Raji (cell line): ENCODE measurements around the gene FNDC11.

ENCODE experiments used
- POLR2A ChIP-seq: IDR thresholded peaks from 2 replicates; pipeline ENCODE4 v1.6.1; 2011; ENCODE audit warnings: low read depth, low read length, control low read depth; ENCODE audit not compliant: insufficient read depth

Gene FNDC11

DNA sequence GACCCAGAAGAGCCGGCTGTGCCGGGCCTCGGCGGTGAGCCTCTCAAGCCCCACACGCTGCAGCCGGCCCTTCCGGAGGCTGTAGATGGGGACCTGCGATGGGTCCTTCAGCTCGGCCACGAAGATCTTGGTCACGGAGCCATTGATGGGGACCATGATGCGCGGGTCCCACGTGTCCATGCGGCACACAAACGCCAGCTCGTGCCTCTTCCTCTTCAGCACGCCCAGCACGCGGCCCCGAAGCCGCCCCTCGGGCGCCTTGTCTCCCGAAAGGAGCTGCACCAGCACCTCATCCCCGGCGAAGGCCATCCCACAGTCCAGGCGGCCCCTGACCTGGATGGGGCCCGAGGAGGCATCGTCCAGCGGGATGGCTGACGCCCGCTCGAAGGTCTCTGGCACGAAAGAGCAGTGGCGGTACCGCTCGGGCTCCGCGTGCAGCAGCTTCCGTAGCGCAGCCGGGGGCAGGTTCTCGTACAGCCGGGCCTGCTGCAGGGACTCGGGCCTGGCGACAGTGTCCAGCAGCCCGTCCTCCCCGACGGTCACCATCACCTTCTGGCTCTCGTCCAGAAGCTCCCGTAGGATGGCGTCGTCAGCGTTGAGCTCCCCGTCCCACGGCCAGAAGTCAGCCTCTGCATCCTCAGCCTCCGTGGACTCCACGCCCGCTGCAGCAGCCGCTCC, 11.2 kb downstream of the FNDC11 start:
- no peak for TF ChIP-seq POLR2A

DNA sequence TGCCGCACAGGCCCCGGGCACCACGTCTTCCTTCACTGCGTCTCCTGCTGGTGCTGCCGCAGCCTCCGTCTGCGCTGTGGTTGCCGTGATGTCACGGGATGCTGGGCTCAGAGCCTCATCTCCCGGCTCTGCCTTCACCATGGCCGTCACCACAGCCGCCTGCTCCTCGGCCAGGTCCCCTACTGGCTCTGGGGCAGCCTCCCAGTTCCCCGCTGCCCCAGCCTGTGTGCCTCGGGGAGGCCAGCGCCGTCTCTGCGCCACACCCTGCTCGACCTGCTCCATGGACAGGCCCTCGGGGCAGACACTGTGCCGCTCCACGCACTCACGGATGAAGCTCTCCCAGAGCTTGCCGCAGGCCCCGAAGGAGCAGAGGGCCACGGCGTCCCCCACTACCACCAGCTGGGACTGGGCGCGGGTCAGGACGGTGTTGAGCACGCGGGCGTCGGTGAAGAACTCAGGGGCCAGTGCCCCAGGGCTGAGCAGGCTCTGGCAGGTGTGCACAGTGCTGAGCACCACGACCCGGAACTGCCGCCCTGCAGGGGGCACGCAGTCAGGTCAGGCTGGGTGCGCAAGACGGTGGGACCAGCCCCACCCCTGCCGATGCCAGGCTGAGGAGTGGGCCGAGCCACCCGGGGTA, 11.9 kb downstream of the FNDC11 start:
- TF ChIP-seq POLR2A: no peak

DNA sequence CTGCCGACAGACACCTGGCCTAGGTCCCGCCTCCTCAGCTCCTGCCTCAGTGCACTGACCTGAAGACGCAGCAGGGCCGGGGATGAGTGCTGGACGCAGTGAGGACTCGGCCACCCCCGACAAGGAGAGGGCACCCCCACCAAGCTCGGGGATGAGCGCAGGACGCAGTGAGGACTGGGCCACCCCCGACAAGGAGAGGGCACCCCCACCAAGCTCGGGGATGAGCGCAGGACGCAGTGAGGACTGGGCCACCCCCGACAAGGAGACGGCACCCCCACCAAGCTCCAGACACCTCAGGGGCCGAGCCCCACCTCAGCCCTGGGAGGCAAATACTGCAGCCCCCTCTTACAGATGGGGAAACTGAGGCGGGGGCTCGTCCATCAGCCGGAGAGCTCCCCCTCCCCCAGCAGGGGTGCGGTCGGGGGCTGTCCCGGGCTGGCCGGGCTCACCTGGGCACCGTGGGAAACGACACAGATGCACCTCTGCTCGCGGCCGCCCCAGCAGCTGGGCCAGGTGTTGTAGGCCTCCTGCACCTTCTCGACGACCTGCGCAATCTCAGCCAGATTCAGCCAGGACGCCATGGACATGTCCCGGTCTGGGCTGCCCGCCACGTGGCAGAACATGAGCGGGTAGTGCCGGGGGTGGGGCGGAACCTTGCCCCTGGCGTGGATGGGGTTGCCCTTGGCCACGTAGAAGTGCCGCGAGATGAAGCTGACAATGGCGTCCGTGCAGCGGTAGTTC, 12.6 kb downstream of the FNDC11 start:
- TF ChIP-seq POLR2A: no peak

DNA sequence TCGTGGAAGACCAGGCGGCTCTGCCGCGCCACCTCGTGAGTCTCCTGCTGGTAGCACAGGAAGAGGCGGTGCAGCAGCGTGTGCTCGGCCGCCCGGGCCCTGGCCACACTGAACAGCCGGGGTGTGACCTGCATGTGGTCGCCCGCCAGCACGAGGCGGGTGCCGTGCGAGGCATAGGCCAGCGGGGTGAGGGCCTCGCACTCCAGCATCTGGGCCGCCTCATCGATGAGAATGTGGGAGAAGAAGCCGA, 13.1 kb downstream of the FNDC11 start:
- no peak for TF ChIP-seq POLR2A

DNA sequence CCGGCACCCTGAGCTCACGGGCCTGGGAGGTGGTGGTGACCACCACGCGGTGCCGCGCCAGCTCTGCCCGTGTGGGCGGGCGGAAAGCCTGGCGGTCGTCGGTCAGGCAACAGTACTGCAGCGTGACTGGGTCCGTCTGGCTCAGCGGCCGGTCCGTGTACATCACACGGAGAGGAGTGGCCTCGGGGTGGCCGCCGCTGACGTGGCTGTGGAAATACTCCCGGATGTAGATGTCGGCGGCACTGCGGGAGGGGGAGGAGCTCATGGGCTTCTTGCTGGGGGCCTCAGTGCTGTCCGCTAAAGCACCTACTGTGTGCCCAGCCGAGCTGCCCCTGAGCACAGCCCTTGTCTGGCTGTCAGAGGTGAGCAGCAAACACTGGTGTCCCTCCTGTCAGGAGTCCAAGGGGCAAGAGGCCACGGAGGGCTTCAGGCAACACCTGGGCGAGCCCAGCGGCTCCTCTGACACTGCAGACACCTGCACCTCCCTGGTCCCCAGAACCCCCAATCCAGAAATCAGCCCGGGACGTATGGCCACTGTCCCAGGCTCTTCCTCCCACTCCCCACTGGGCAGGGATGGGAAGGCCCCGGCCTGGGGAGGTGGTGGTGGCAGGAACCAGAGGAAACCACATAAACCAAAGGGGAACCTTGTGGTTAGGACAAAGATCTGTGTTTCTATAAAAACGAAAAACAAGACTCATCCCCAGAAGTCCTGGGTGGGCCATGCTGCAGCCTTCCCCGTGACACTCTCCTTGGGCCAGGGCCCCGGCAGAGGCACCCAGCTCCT, 13.6 kb downstream of the FNDC11 start:
- TF ChIP-seq POLR2A: no peak

DNA sequence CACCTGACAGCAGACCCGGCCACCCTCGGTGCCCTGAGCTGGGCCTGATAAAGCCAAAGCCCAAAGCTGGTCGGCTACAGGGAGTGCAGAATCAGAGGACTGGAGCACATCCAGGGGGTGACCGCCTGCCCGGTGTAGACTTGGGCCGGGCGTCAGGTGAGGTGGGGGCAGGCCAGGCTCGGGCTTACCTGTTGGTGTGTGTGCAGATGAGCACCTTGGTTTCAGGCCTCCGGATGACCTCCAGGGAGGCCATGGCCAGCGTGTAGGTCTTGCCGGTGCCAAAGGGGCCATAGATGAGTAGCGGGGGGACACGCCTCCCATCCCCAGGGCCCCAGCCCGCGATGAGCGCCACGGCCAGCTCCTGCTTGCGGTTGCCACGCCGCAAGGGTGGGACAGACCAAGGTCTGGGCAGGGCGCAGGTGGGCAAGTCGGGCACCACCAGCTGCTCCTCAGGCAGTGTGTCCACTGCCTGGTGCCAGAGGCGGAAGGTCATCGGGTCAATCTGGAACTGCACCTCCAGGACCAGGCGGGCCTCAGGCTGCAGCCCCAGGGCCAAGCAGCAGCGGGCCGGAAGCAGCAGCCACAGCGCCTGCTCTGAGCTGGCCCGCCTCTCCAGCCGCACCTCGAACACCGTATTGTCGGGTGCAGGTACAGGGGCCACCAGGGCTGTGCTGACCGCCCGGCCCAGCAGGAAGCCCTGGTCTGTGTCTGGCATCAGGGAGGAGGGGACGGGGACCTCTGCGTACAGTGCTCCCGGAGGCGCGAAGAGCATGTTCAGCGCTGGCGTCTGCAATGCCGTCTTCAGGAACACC, 14.4 kb downstream of the FNDC11 start:
- no peak for TF ChIP-seq POLR2A

DNA sequence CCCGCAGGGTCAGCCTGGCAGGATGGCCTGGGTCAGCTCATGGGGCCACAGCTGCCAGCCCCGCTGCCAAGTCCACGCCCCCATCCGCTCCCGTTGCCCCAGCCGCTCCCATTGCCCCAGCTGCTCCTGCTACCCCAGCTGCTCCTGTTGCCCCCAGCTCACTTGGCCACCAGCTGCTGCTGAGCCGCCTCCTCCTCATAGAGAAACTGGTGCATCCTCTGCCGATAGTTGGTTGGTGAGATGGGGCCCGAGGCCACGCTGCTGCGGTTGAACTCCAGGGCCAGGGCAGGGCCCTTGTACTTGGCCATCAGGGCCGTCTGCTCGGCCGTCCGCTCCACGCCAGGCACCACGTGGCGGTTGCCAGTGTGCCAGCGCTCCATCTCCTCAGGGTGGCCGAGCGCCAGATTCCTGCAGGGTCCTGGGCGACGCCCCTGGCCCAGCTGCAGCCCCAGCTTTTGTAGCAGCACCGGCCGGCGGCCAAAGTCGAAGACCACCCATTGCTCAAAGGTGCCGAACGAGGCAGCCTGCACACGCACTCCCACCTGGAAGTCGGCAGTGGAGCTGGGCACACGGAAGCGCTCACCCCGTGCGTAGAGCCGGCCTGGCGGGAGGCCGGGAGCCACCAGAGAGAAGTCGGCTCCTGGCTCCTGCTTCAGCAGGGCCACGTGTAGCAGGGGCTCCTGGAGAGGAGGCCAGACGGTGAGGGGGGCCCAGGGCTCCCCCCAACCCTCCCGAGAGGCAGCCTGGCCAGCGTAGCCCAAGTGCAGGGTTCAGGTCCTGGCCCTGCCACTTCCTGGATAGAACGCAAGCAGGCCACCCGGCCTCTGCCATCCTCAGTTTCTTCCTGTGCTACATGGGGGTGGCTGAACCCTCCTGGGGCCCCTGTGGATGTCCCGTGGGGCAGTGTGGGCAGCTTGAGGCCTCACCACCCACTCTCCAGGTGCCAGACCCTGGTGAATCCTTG, 15.3 kb downstream of the FNDC11 start:
- TF ChIP-seq POLR2A: no peak

DNA sequence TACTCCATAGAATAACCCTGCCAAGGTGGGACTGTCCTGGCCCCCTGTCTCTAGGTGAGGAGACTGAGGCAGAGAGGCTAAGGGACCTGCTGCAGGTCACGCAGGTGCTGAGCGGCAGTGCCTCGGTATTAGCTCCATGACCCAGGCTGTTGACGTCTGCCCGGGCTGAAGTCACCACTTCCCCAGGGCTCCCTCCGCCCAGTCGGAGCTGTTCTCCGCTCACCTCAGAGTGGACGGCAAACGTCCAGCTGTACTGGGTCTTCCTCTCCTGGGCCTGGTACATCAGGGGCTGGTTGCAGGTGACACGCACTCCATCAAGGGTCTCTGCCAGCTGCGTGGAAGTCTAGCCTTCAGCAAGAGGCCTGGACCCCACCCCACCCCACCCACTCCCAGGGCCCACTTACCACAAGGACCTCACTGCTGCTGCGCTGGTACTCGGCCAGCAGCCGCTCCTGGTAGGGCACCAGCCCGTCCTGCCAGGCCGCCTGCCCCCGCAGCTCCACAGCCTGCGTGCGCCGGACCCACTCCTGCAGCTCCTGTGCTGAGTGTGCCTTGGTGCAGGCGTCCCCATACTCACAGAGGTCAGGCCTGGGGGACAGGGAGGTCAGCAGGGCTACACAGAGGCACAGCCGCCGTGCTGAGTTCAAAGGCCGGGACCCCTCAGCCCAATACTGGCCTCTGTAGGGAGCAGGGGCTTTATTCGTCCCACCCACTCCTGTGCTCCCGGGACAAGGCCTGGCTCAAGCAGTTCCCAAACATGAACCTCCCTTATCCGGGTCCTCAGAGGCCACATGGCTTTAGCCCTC, 16.5 kb downstream of the FNDC11 start:
- no peak for TF ChIP-seq POLR2A

DNA sequence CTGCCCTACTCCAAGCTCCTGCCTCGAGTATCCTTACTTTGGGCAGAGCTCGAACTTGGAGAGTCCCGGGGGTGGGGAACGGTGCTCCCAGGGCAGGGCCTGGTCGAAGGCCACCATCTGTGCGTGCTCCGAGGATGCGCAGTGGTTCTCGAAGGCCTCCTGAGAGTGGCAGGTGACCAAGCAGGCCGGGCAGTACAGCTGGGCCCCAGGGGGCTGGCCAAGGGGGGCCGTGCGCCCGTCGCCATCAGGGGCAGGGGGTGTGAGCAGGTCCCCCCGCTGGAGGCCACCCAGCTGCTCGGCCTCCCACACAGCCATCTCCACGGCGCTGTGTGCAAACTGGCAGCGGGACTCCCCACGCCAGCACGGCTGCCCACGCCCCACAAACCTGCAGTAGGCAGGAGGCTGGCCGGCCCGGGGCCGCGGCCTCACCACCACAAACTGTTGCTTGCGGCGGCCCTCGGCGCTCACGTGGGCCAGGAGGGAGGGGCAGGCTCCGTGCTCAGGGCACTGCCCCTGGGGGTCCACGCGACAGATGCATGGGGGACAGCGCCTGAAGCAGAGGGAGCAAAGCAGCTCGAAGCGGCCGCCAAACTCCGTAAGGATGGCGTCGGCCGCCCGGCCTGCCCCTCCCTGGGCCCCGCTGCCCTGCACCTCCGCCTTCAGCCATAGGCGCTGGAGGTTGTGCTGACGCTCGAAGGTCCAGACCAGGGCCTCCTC, 18.3 kb downstream of the FNDC11 start:
- TF ChIP-seq POLR2A: no peak

DNA sequence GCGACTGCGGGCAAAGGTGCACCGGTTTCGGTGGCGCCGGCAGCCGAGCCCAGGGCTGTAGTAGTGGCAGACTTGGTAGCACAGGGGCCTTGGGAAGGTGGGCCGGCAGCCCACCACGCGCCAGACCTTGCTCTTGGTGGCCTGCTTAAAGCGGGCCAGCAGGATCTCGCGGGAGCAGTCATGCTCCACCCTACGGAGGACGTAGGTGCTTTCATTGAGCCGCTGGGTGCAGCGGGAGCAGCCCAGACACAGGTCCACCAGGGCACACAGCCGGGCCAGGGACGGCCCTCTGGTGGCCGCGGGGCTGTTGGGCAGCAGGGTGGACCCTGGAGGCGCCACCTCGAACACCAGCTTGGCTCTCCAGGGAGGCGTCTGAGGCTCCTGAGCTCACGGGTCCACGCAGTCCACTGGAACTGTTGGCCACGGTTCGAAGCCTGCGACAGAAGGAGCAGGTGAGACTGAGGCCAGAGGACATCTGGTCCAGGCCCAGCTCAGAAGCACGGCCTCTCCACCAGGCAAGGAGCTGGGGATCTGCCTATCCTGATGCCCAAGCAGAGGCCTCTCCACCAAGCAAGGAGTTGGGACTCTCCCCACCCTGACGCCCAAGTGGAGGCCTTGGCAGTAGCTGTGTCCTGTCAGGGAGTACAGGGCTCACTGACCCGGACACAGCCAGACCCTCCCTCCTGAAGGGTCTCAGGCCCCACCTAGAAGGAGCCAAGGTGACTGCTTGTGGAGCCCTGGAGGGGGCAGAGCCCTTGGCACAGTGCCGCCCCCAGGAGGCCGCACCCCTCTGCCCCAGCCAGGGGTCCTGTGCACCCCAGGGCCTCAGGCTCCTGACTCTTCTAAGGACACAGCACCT, 19.1 kb downstream of the FNDC11 start:
- no peak for TF ChIP-seq POLR2A

DNA sequence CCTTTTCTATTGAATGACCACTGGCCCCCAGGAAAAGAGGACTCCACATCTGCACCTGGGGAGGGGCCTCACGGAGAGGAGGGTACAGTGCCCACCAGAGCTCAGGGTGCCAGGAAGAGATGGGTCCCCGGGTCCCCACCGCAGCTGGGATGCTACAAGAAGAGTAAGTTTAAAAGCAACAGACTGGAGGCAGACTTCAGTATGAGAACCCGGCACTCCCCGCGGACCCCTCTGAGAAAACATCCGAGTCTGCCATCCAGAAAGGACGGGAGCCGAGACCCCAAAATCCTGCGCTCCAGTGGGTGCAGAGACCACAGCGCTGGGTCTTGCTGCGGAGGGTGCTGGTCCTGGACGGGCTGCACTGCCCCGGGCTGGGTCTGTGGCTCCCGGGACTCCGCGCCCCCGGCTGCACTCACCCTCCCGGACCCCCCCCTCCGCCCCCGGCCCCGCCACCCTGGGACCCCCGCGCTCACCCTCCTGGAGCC, 19.7 kb downstream of the FNDC11 start:
- TF ChIP-seq POLR2A: no peak
